GM18873 (cell line): ENCODE data around the gene MKLN1.

Source experiments
- ATAC-seq: cut with Tn5 transposase; IDR thresholded peaks from one replicate; pipeline ENCODE4 v1.9.1; 2021; ENCODE audit warnings: mild to moderate bottlenecking, moderate library complexity, moderate number of reproducible peaks; ENCODE audit not compliant: unreplicated experiment, low FRiP score

The MKLN1 gene

GRCh38 chr7:131538071-131538812 lies 210.6 kb downstream of the MKLN1 start:
- no peak for ATAC-seq

- ATAC-seq, result no peak
These were observed 211.1 kb downstream of the MKLN1 start for GRCh38 chr7:131538813-131539179.

DNA sequence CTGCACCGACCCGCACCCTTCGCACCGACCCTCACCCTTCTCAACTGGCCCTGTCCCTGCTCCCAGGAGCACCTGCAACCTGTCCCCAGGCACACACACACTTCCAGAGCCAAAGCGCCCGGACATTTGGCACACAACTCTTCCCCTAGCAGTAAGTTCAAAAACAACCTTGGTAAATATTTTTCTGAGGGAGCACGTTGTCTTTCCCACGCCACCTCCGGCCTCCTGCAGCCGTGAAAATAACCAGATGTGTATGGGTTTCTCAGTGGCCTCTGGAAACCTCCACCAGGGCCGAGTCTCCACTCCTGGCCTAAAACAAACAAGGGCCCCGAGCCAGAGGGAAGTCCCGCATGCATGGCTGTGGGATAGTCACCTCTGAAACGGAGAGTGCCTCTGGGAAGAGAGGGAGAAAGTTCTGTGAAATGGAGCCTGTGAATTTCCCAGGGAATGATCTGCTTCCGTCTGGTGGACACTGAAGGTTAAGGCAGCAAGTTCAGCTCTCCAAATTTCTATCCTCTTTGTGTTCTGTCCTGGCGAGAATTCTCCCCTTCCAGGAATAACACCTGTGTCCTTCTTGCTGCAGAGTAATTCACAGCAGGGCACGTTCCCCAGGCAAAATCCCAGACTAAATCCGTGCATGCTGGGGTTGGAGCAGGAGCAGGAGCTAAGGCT lies 213.0 kb downstream of the MKLN1 start:
- no peak for ATAC-seq

- ATAC-seq, result no peak
These were observed 215.6 kb downstream of the MKLN1 start for GRCh38 chr7:131543298-131543697.

DNA sequence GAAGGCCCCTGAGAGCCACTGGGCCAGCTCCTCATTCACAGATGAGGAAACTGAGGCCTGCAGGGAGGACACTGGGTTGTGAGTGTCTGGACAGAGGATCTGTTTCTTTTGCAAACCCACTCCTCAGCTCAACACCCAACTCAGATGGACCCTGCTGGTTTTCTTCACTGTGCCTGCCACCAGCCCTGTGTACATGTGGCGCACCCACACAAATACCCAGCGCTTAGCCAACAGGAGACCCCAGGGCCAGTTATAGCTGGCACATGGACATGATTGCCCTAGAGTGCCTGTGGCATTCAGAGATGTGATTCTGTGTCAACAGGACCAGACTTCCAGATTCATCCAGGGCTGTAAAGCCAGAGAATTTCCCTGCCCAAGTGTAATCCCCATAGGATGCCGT lies 216.3 kb downstream of the MKLN1 start:
- no peak for ATAC-seq

- no peak for ATAC-seq
These were observed 217.0 kb downstream of the MKLN1 start for GRCh38 chr7:131544449-131545301.

DNA sequence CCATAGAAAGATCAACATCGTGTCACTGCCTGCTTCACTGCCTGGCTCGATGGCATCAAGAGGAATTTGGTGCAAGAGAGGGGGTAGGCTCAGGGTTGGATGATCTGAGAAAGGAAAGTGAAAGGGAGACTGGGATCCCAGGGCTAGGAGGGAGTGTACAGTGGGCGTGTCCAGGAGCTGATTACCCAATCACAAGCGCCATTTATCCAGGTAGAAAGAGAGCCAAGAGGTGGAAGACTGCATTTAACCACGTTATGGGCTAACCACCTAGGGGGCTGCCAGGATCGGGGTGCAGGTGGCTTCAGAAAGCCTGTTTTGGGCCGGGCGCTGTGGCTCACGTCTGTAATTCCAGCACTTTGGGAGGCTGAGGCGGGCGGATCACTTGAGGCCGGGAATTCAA lies 218.4 kb downstream of the MKLN1 start:
- ATAC-seq, result no peak
